Mononuclear cell (primary cell): Measurements from ENCODE around the gene GATD1. TPM values are rescaled to one million over a fixed set of nuclear protein-coding genes. Genes with fewer than 3 reads are reported as not detected.
A peak's percentile ranks its signal among the peaks of the same experiment; 100 is the strongest.

Experiments used
- H3K27me3 ChIP-seq: 2 replicates; pipeline ENCODE4 v1.6.0; 2011; ENCODE audit warnings: low read length, control low read depth; ENCODE audit not compliant: insufficient read depth
- H3K4me1 ChIP-seq: 2 replicates; pipeline ENCODE4 v1.5.1; 2011; ENCODE audit warnings: mild to moderate bottlenecking, low read length, control low read depth; ENCODE audit not compliant: insufficient read depth
- H3K4me3 ChIP-seq: 2 replicates; pipeline ENCODE4 v1.5.1; 2011; ENCODE audit warnings: mild to moderate bottlenecking, low read length, moderate library complexity
- H3K9me3 ChIP-seq: 2 replicates; pipeline ENCODE4 v1.5.1; 2011; ENCODE audit warnings: low read depth, mild to moderate bottlenecking, control low read depth, low read length
- total RNA-seq: library from RNA; depleted of rRNA; stranded (reverse); fragments of >200 nt; gene quantifications from one replicate; pipeline ENCODE4 v1.2.3, GENCODE V29; 2012

The GATD1 gene
- total RNA-seq, 1 donor: 7.2 TPM

- Histone ChIP-seq H3K27me3 (no peaks in the 10 kb centered on the region), H3K9me3 (no peaks in the 10 kb centered on the region), H3K4me3 (no peak overlapping the region), H3K4me1 (peaks cover 30% of the 10 kb centered on the region)
These were observed 2.8 kb upstream of the GATD1 start for GRCh38 chr11:779955-780532.

DNA sequence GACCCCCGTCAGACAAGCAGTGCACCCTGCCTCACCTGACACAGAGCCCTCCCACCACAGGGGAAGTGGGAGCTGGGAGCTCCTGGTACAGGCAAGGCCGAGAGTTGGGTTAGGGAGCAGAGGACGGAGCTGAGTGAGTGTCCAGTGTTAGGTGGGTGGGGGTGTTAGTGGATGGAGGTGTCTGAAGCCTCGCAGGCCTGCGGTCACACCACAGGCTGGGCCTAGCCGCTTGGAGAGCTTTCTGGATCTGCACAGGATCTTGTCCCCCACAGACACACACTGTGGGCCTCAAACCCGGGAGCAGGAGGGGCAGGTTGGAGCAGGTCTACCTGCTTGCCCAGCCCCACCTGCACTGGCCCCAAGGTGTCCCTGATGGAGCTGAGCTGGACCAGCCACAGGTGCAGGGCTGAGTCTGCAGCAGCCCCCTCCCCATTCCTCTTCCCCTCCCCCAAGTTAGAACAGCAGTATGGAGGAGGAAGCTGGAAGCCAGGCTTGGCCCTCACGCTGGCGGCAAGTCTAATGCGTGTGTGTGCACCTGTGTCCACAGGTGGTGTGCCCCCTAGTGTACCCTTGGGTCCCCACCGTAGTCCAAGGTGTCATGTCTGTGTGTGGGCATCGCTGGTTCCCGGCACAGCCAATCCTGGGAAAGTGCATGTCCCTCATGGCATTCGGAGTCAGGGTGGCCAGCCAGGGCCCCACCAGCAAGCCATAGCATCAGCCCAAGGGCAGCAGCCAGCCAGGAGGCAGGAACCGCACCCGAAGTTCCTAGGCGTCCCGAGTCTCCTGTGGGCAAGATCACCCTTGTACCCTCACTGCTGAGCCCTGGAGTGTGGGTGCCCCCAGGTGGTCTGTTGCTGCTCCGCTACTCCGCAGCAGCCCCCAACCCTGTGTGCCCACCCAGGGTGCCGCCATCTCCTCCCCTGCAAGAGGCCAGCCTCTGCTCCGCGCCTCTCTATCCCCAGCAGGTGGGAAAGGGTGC is 2.0 kb upstream of the GATD1 start:
- no peaks in the 10 kb centered on the region for H3K9me3 ChIP-seq
- H3K27me3 ChIP-seq: no peaks in the 10 kb centered on the region
- no peak overlapping the region for H3K4me3 ChIP-seq
- H3K4me1 ChIP-seq: peaks cover 30% of the 10 kb centered on the region

GRCh38 chr11:776561-777287 is 563 bp downstream of the GATD1 start:
- H3K27me3 ChIP-seq: no peaks in the 10 kb centered on the region
- H3K9me3 ChIP-seq: no peaks in the 10 kb centered on the region
- peaks cover 30% of the 10 kb centered on the region for H3K4me1 ChIP-seq
- peak overlapping the region; percentile 63 for H3K4me3 ChIP-seq

DNA sequence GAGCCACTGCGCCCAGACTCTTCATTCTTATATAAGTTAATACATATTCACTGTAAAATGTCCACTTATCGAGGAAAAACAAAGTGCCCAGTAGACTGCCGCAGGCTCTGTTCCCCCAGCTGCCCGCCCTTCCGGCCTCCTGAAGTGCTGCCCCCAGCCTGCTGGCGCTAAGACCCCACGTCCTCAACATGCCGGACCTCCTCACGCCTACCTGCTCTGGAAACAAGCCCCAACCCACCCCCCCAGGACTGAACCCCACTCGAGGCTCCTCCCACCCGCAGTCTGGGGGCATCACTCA is 1.1 kb downstream of the GATD1 start:
- peaks cover 30% of the 10 kb centered on the region for H3K4me1 ChIP-seq
- H3K9me3 ChIP-seq: no peaks in the 10 kb centered on the region
- no peaks in the 10 kb centered on the region for H3K27me3 ChIP-seq
- H3K4me3 ChIP-seq: peak overlapping the region; percentile 43

DNA sequence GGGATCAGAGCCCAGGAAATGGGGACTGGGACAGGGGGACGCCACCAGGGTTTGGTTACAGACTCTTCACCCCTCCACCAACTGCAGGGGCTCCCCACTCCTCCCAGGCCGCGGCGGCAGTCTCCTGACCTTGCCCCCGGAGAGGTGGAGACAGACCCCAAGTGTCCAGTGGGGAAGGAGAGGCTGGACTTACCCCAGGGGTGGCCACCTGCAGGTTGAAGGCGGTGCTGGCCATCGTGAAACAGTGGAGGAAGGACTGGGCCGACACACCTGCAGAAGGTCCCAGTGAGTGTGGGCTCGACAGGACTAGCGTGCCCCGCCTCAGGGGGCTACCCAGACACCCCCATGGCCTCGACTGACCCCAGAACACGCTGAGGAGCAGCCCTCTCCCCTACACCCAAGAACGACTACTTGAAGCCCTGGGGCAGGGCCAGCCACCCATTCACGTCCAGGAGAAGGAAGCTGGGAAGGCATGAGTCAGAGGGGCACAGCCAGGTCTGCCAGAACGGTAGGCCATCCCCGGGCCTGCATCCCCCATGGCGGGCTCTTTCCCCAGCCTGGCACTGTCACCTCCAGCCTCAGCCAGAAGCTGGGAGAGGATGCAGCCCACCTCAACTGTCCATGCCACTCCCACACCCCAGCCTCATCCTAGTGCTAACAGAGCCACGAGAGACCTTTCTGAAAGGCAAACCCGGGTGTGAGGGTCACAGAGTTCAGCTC is 2.3 kb downstream of the GATD1 start:
- Histone ChIP-seq H3K4me1 (peaks cover 30% of the 10 kb centered on the region), H3K9me3 (no peaks in the 10 kb centered on the region), H3K4me3 (no peak overlapping the region), H3K27me3 (no peaks in the 10 kb centered on the region)

DNA sequence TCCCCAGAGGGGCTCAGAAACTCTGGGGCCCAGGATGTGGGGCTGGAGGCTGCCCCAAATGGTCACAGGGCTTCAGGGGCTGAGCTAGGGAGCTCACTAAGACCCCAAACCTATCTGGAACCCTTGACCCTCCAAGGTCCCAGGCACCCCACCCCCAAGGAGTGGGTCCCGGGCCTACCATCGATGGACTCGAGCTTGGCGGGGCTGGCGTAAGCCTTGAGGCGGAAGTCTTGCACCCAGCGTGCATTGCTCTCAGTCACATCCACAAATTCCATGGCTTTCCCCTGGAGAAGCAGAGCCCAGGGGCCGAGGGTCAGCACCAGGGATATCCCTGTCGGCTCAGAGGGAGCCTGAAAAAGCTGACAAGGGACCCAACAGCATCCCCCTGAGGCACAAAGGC is 3.5 kb downstream of the GATD1 start:
- no peaks in the 10 kb centered on the region for H3K9me3 ChIP-seq
- no peak overlapping the region for H3K4me3 ChIP-seq
- no peaks in the 10 kb centered on the region for H3K27me3 ChIP-seq
- peaks cover 28% of the 10 kb centered on the region for H3K4me1 ChIP-seq

GRCh38 chr11:773425-773824 is 3.9 kb downstream of the GATD1 start:
- Histone ChIP-seq H3K4me3 (no peak overlapping the region), H3K27me3 (no peaks in the 10 kb centered on the region), H3K9me3 (no peaks in the 10 kb centered on the region)

DNA sequence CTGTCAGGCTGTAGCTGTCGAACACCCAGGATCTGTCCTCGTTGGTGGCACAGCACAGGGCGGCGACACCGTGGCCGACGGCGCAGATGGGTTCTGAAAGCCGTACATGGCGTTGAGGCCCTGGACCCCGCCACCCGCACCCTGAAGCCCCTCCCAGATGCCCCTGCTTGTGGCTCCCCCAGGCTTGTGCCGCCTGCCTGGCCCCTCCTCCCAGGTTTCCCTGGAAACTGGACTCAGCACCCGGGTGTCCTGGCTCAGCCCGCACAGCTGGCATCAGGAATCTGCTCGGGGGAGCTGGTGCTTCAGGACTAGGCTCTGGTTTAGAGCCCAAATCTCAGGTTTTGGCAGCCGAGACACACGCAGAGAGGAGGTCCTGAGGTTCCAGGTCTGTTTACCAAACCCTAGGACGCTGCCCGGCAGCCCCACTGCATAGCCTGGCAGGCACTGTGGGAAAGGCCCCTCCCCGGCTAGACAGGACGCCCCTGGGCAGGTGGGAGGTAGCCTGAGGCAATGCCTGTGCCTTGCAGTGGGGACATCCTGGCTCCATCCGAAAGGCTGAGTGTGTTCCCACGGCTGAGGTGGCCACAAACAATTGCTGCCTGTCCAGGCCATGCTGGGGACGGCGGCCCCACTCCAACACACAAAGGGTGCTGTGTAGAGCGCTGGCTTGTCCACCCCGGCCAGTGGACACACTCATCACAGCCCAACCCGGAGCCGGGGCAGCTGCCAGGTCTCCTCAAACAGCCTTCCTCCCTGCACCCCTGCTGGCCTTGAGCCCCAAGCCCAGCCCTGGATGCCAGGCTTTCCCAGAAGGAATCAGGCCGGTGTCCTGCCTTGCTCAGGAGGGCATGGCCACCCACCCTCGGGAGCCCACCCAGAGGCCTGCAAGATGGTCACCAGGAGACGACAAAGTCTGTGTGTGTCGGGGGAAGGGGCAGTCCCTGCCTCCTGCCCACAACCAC is 4.6 kb downstream of the GATD1 start:
- Histone ChIP-seq H3K4me3 (no peak overlapping the region), H3K4me1 (peaks cover 19% of the 10 kb centered on the region), H3K27me3 (no peaks in the 10 kb centered on the region), H3K9me3 (no peaks in the 10 kb centered on the region)

More at GRCh38 chr11:773425-773824, 3.9 kb downstream of the GATD1 start:
- peaks cover 24% of the 10 kb centered on the region for H3K4me1 ChIP-seq

GRCh38 chr11:771617-772204 is 5.6 kb downstream of the GATD1 start:
- Histone ChIP-seq H3K27me3 (no peaks in the 10 kb centered on the region), H3K4me1 (peaks cover 18% of the 10 kb centered on the region), H3K9me3 (no peaks in the 10 kb centered on the region), H3K4me3 (no peak overlapping the region)

GRCh38 chr11:770642-771616 is 6.4 kb downstream of the GATD1 start:
- peaks cover 10% of the 10 kb centered on the region for H3K4me1 ChIP-seq
- H3K9me3 ChIP-seq: no peaks in the 10 kb centered on the region
- H3K27me3 ChIP-seq: no peaks in the 10 kb centered on the region
- no peak overlapping the region for H3K4me3 ChIP-seq

GRCh38 chr11:769887-770641 is 7.2 kb downstream of the GATD1 start:
- no peaks in the 10 kb centered on the region for H3K9me3 ChIP-seq
- no peak overlapping the region for H3K4me3 ChIP-seq
- no peaks in the 10 kb centered on the region for H3K27me3 ChIP-seq
- peaks cover 1% of the 10 kb centered on the region for H3K4me1 ChIP-seq

GRCh38 chr11:767238-767637 is 10.0 kb downstream of the GATD1 start:
- H3K4me3 ChIP-seq: no peak overlapping the region
- H3K4me1 ChIP-seq: no peaks in the 10 kb centered on the region
- H3K9me3 ChIP-seq: no peaks in the 10 kb centered on the region
- no peaks in the 10 kb centered on the region for H3K27me3 ChIP-seq
